A673 (cell line): ENCODE measurements around the gene PCK1. TPM values are rescaled to one million over a fixed set of nuclear protein-coding genes. Genes with fewer than 3 reads are reported as not detected.

Source experiments
- BruUV-seq: library from RNA; stranded (reverse); fragments of 400-500 nt; replicated peaks from 2 replicates; lab custom pipeline; 2021; lab: Mats Ljungman, UMichigan
- CTCF ChIA-PET: fragments of 300-600 bp; sonication (Branson Sonifier 250); formaldehyde crosslinking; loops from one replicate; lab custom pipeline; 2022; ENCODE audit warnings: antibody characterized with exemption; lab: Charles Lee
- POLR2A ChIA-PET: fragments of 300-600 bp; sonication (Branson Sonifier 250); formaldehyde crosslinking; loops from one replicate; lab custom pipeline; 2022; ENCODE audit warnings: antibody characterized with exemption; ENCODE audit not compliant: low non-redundant PET; lab: Charles Lee
- DNase-seq: peaks from one replicate; pipeline ENCODE4 v3.0.0-alpha.2; 2015; ENCODE audit warnings: low spot score
- H3K27ac ChIP-seq: fragments of 200-600 bp; sonication (generic); 2 replicates; pipeline ENCODE4 v1.5.1; 2016; ENCODE audit warnings: mixed run types, low read depth, mild to moderate bottlenecking, mixed read lengths, antibody characterized with exemption, low read length; ENCODE audit not compliant: poor library complexity, severe bottlenecking
- H3K27me3 ChIP-seq: fragments of 200-600 bp; sonication (generic); replicated peaks from 2 replicates; pipeline ENCODE4 v1.6.1; 2017; ENCODE audit warnings: mixed run types, low read depth, mild to moderate bottlenecking, mixed read lengths, antibody characterized with exemption, low read length; ENCODE audit not compliant: insufficient read depth, poor library complexity
- H3K36me3 ChIP-seq: fragments of 200-600 bp; sonication (generic); 2 replicates; pipeline ENCODE4 v1.6.1; 2016; ENCODE audit warnings: mixed run types, mild to moderate bottlenecking, mixed read lengths, antibody characterized with exemption, low read length; ENCODE audit not compliant: insufficient read depth, poor library complexity, severe bottlenecking
- H3K4me1 ChIP-seq: fragments of 200-600 bp; sonication (generic); 2 replicates; pipeline ENCODE4 v1.6.1; 2017; ENCODE audit warnings: mixed run types, mild to moderate bottlenecking, mixed read lengths, antibody characterized with exemption, low read length; ENCODE audit not compliant: insufficient read depth, poor library complexity, severe bottlenecking
- H3K4me3 ChIP-seq: fragments of 200-600 bp; sonication (generic); 2 replicates; pipeline ENCODE4 v1.5.1; 2016; ENCODE audit warnings: low read depth, mixed run types, mild to moderate bottlenecking, mixed read lengths, low read length; ENCODE audit not compliant: poor library complexity, severe bottlenecking
- H3K9me3 ChIP-seq: fragments of 200-600 bp; sonication (generic); 2 replicates; pipeline ENCODE4 v1.6.1; 2016; ENCODE audit warnings: mixed run types, low read depth, mild to moderate bottlenecking, mixed read lengths, antibody characterized with exemption, low read length; ENCODE audit not compliant: poor library complexity, severe bottlenecking
- EZH2 ChIP-seq: fragments of 200-600 bp; sonication (generic); IDR thresholded peaks from 2 replicates; pipeline ENCODE4 v1.6.1; 2017; ENCODE audit warnings: borderline replicate concordance, low read depth, mild to moderate bottlenecking, mixed read lengths, antibody characterized with exemption, low read length; ENCODE audit not compliant: poor library complexity, severe bottlenecking
- intact Hi-C: fragments of 100-400 bp; cut with micrococcal nuclease; formaldehyde crosslinking; loops from one replicate; pipeline ENCODE4 v1.10.0; 2022; ENCODE audit not compliant: unreplicated experiment
- total RNA-seq: library from RNA; stranded (reverse); gene quantifications from 2 replicates; pipeline ENCODE4 v1.2.3, GENCODE V29; 2021
- TF ChIP-seq, protein P1 (sequence below): fragments of 300-800, 200-600 bp; sonication (generic); conservative IDR thresholded peaks from 2 replicates; pipeline ENCODE4 v1.5.1; 2017; ENCODE audit warnings: low read depth, mild to moderate bottlenecking, antibody characterized with exemption, low read length, moderate library complexity, mixed read lengths

The PCK1 gene
- total RNA-seq, 1 experiment from 2014 or later = not detected

DNA sequence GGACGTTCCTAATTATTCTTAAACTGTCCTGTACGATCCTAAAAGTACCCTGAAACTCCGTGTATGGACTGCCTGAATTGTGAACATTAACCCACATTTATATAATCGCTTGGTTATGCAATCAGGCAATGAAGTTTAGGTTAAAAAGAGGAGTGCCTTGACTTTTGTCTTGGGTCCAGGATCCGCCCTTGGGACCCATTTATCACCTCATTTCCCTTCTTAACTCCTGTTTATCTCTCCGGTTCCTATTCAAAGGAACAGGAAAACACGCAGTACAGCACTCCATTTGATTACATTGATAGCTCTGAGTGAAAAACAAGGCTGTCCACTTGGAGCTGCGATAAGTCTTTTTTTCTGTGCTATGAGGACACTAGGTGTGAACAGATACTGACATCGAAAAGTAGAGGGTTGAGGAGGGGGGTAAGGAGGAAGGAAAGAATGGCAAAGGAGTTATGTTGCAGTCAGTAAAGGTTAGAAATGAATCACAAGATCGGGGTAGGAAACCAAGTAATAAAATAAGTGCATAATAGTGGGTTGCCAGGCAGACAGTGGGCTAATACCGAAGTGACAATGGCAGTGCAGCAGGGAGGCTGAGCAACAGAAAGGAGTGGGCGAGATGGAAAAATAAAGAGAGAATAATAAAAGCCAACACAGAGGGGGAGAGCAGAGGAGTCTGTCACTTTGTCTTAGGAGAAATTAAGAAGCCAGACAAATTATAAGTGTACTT is 15.9 kb upstream of the PCK1 start:
- intact Hi-C loops = no loop called here
- POLR2A ChIA-PET = no interaction called here
- H3K4me3 ChIP-seq = no peak overlapping the region
- no peak overlapping the region for H3K27ac ChIP-seq
- no peaks in the 10 kb centered on the region for H3K27me3 ChIP-seq
- CTCF ChIA-PET = no interaction called here
- no peaks in the 10 kb centered on the region for H3K36me3 ChIP-seq
- no TSS peak for BruUV-seq
- peak; percentile 15 for DNase-seq
- H3K9me3 ChIP-seq = no peaks in the 10 kb centered on the region
- H3K4me1 ChIP-seq = no peaks in the 10 kb centered on the region
- no peak for TF ChIP-seq EZH2
- TF ChIP-seq, protein P1, sequence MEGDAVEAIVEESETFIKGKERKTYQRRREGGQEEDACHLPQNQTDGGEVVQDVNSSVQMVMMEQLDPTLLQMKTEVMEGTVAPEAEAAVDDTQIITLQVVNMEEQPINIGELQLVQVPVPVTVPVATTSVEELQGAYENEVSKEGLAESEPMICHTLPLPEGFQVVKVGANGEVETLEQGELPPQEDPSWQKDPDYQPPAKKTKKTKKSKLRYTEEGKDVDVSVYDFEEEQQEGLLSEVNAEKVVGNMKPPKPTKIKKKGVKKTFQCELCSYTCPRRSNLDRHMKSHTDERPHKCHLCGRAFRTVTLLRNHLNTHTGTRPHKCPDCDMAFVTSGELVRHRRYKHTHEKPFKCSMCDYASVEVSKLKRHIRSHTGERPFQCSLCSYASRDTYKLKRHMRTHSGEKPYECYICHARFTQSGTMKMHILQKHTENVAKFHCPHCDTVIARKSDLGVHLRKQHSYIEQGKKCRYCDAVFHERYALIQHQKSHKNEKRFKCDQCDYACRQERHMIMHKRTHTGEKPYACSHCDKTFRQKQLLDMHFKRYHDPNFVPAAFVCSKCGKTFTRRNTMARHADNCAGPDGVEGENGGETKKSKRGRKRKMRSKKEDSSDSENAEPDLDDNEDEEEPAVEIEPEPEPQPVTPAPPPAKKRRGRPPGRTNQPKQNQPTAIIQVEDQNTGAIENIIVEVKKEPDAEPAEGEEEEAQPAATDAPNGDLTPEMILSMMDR = no peak

DNA sequence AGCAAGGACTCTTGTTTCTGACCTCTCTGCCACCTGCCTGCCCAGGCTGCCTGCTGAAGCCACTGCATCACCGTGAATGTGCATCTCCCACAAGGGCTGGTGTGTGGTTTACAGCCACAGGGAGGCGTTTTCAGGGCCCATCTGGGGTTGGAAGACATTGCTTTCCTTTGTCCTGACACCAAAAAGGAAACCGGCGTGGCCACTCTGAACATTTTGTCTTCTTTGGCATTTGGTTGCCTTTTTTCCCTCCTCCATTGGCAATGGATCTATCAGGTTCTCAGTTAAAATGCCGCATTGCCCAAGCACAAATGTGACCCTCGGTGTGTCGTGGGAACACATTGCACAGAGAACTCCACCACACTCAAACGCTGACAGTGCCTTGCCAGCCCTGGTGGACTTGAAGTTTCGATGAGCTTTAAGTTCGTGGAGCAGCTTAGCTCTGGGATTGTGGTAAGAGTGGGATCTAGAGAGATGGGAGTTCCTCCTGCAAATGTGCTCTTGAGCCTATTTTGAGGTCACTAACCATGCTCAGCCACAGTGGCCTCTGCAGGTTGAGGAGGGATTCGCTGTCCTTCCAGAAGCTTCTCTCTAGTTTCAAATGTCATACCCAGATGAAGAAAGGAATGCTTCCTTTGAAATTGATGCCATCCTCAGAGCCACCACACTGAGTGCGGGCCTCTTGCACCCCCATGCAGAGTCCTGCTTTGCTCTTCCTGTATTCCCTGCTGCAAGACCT is 14.8 kb upstream of the PCK1 start:
- TF ChIP-seq, protein P1 = no peak
- no peak for TF ChIP-seq EZH2
- no peak for DNase-seq
- Histone ChIP-seq H3K4me1 (no peaks in the 10 kb centered on the region), H3K9me3 (no peaks in the 10 kb centered on the region), H3K27ac (no peak overlapping the region), H3K27me3 (no peaks in the 10 kb centered on the region), H3K36me3 (no peaks in the 10 kb centered on the region), H3K4me3 (no peak overlapping the region)
- BruUV-seq = no TSS peak
- intact Hi-C loops = no loop called here
- ChIA-PET POLR2A (no interaction called here), CTCF (no interaction called here)

DNA sequence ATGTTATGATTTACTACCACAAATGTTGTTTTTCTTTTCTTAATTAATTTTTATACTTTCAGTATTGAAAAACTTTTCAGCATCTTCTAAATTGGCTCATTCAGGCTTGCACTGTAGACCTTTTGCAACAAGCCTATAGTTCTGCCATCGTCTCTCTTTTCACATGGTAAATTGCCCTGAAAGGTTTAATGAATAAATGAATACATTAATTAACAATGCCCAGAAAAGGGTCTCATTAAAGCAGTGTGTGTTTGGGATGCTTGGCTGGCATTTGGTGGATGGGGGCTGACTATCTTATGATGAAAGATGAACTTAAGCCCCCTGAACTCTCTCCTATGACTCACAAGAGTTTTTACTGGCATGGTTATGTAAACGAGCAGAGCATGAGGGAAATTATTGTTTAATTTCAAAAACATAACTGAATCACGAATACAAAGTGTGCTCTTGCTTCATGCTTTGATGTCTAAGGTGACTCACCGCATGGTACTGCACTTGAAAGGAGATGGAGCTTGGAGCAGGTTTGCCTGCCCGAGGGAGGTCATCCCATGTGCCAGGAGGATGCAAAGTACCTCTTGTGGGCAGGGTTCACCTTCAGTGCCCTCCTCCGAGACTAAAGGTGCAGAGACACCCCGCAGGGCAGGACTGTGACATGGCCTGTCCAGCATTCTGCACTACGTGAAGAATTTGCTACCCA is 13.8 kb upstream of the PCK1 start:
- no peak overlapping the region for H3K27ac ChIP-seq
- no peaks in the 10 kb centered on the region for H3K9me3 ChIP-seq
- no peak overlapping the region for H3K4me3 ChIP-seq
- intact Hi-C loops = no loop called here
- DNase-seq = no peak
- TF ChIP-seq EZH2 = no peak
- TF ChIP-seq, protein P1 = no peak
- ChIA-PET POLR2A (no interaction called here), CTCF (no interaction called here)
- no TSS peak for BruUV-seq
- no peaks in the 10 kb centered on the region for H3K4me1 ChIP-seq
- H3K27me3 ChIP-seq = no peaks in the 10 kb centered on the region
- no peaks in the 10 kb centered on the region for H3K36me3 ChIP-seq
